ENCODE results near the gene DDR2. TPM values are rescaled to one million over a fixed set of nuclear protein-coding genes. Genes with fewer than 3 reads are reported as not detected.
"Not testable (repeated sequence)": the region's sequence is repeated elsewhere in the genome, so short reads cannot be mapped to it uniquely, and the experiment has no call there.

DDR2 gene
- total RNA-seq, 1 donor = 384 TPM

GRCh38 chr1:162799995-162800830, 167.9 kb downstream of the DDR2 start:
- not testable (repeated sequence) for H2AFZ ChIP-seq (ENCODE audit: low read length); H3K4me2 ChIP-seq (ENCODE audit: insufficient read depth, low read length); H3K27ac ChIP-seq (ENCODE audit: low read depth, low read length); H3K79me2 ChIP-seq (ENCODE audit: insufficient read depth, low read length); H4K20me1 ChIP-seq (ENCODE audit: insufficient read depth, low read length); H3K9me3 ChIP-seq (ENCODE audit: low read depth, low read length); H3K27me3 ChIP-seq (ENCODE audit: insufficient read depth, low read length); H3K36me3 ChIP-seq (ENCODE audit: insufficient read depth, low read length); H3K4me1 ChIP-seq (ENCODE audit: insufficient read depth, low read length); H3K4me3 ChIP-seq (ENCODE audit: insufficient read depth, low read length)
- TF ChIP-seq CTCF (IDR thresholded peaks at IDR 0.05; ENCODE audit: extremely low read depth, low read depth, low read length) = peak; percentile 71
- DNase-seq (ENCODE audit: insufficient read length, low spot score, missing footprints) = peak; percentile 74

- not testable (repeated sequence) for DNase-seq (ENCODE audit: insufficient read length, low spot score, missing footprints); H3K4me3 ChIP-seq (ENCODE audit: insufficient read depth, low read length); H2AFZ ChIP-seq (ENCODE audit: low read length); H3K4me1 ChIP-seq (ENCODE audit: insufficient read depth, low read length); H4K20me1 ChIP-seq (ENCODE audit: insufficient read depth, low read length); H3K27me3 ChIP-seq (ENCODE audit: insufficient read depth, low read length); H3K36me3 ChIP-seq (ENCODE audit: insufficient read depth, low read length); H3K4me2 ChIP-seq (ENCODE audit: insufficient read depth, low read length); H3K79me2 ChIP-seq (ENCODE audit: insufficient read depth, low read length); H3K9me3 ChIP-seq (ENCODE audit: low read depth, low read length); H3K27ac ChIP-seq (ENCODE audit: low read depth, low read length)
Observed at GRCh38 chr1:162807503-162807902, 175.2 kb downstream of the DDR2 start.

GRCh38 chr1:162812357-162812756, 180.1 kb downstream of the DDR2 start:
- not testable (repeated sequence) for H3K36me3 ChIP-seq (ENCODE audit: insufficient read depth, low read length); H3K9me3 ChIP-seq (ENCODE audit: low read depth, low read length); DNase-seq (ENCODE audit: insufficient read length, low spot score, missing footprints); H3K4me1 ChIP-seq (ENCODE audit: insufficient read depth, low read length); H3K4me2 ChIP-seq (ENCODE audit: insufficient read depth, low read length); H2AFZ ChIP-seq (ENCODE audit: low read length); H4K20me1 ChIP-seq (ENCODE audit: insufficient read depth, low read length); H3K4me3 ChIP-seq (ENCODE audit: insufficient read depth, low read length); H3K79me2 ChIP-seq (ENCODE audit: insufficient read depth, low read length); H3K27me3 ChIP-seq (ENCODE audit: insufficient read depth, low read length); H3K27ac ChIP-seq (ENCODE audit: low read depth, low read length)

- H3K27me3 ChIP-seq (ENCODE audit: insufficient read depth, low read length); H3K4me2 ChIP-seq (ENCODE audit: insufficient read depth, low read length); H3K9me3 ChIP-seq (ENCODE audit: low read depth, low read length); H3K4me1 ChIP-seq (ENCODE audit: insufficient read depth, low read length); H3K27ac ChIP-seq (ENCODE audit: low read depth, low read length); H3K79me2 ChIP-seq (ENCODE audit: insufficient read depth, low read length); H3K4me3 ChIP-seq (ENCODE audit: insufficient read depth, low read length); DNase-seq (ENCODE audit: insufficient read length, low spot score, missing footprints); H4K20me1 ChIP-seq (ENCODE audit: insufficient read depth, low read length); H2AFZ ChIP-seq (ENCODE audit: low read length); H3K36me3 ChIP-seq (ENCODE audit: insufficient read depth, low read length): not testable (repeated sequence)
Observed at GRCh38 chr1:162818136-162818535, 185.9 kb downstream of the DDR2 start.

GRCh38 chr1:162818666-162819065, 186.4 kb downstream of the DDR2 start:
- not testable (repeated sequence) for H3K9me3 ChIP-seq (ENCODE audit: low read depth, low read length); DNase-seq (ENCODE audit: insufficient read length, low spot score, missing footprints); H3K27me3 ChIP-seq (ENCODE audit: insufficient read depth, low read length); H3K27ac ChIP-seq (ENCODE audit: low read depth, low read length); H3K4me2 ChIP-seq (ENCODE audit: insufficient read depth, low read length); H3K4me3 ChIP-seq (ENCODE audit: insufficient read depth, low read length); H4K20me1 ChIP-seq (ENCODE audit: insufficient read depth, low read length); H3K79me2 ChIP-seq (ENCODE audit: insufficient read depth, low read length); H2AFZ ChIP-seq (ENCODE audit: low read length); H3K4me1 ChIP-seq (ENCODE audit: insufficient read depth, low read length); H3K36me3 ChIP-seq (ENCODE audit: insufficient read depth, low read length)
